BE2C (cell line): ENCODE results near the gene ABHD17A.
A peak's percentile ranks its signal among the peaks of the same experiment; 100 is the strongest.

Experiments
- DNase-seq: peaks from one replicate; pipeline ENCODE4 v3.0.0-alpha.2; 2020
- H3K27me3 ChIP-seq: fragments of 250-450 bp; sonication (Bioruptor Pico); 2 replicates; pipeline ENCODE4 v1.5.1; 2020; ENCODE audit warnings: mild to moderate bottlenecking
- H3K36me3 ChIP-seq: fragments of 250-450 bp; sonication (Bioruptor Pico); 2 replicates; pipeline ENCODE4 v1.5.1; 2020; ENCODE audit warnings: mild to moderate bottlenecking
- H3K4me1 ChIP-seq: fragments of 250-450 bp; sonication (Bioruptor Pico); 2 replicates; pipeline ENCODE4 v1.5.1; 2020
- H3K4me3 ChIP-seq: 2 replicates; pipeline ENCODE4 v1.5.1; 2011; ENCODE audit warnings: low read depth, low read length
- H3K9me3 ChIP-seq: fragments of 250-450 bp; sonication (Bioruptor Pico); 2 replicates; pipeline ENCODE4 v1.5.1; 2020
- CTCF ChIP-seq: IDR thresholded peaks from 2 replicates; pipeline ENCODE4 v1.5.1; 2012; ENCODE audit warnings: mild to moderate bottlenecking, low read depth, low read length

The ABHD17A gene

DNA sequence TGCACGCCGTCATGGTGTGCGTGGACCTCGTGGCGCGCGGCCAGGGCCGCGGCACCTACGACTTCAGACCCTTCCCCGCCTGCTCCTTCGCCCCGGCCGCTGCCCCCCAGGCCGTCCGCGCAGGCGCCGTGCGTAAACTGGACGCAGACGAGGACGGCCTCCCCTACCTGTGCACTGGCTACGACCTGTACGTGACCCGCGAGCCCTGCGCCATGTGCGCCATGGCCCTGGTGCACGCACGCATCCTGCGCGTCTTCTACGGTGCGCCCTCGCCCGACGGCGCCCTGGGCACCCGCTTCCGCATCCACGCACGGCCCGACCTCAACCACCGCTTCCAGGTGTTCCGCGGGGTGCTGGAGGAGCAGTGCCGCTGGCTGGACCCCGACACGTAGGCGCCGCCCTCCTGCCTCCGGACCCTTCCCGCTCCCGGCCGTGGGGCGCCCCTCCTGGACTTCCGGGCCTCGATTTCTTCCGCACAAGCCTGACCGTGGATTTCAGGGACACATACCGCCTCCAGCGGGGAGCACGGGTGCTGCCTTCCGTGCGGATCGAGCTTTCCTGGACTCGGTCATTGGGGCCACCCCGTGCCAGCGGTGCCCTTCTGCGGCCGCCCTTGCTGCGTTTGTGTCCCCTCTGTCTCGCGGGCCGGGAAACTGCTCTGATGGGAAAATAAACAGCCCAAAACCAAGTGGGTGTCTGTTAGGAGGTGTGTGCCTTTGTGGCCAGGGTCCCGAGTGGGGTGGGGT lies 27.6 kb upstream of the ABHD17A start:
- Histone ChIP-seq H3K4me3 (no peak overlapping the region), H3K9me3 (no peaks in the 10 kb centered on the region), H3K27me3 (no peaks in the 10 kb centered on the region), H3K4me1 (peaks cover 9% of the 10 kb centered on the region), H3K36me3 (peaks cover 33% of the 10 kb centered on the region)
- no peak for DNase-seq
- TF ChIP-seq CTCF, result no peak

DNA sequence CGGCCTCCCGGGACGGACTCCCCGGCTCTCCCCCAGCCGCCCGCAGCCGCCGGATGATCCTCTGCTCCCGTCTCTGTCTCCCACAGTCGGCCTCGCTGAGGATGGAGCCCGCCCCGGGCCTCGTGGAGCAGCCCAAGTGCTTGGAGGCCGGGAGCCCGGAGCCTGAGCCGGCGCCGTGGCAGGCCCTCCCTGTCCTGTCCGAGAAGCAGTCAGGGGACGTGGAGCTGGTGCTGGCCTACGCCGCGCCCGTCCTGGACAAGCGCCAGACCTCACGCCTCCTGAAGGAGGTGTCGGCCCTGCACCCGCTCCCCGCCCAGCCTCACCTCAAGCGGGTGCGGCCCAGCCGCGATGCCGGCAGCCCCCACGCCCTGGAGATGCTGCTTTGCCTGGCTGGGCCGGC lies 26.7 kb upstream of the ABHD17A start:
- Histone ChIP-seq H3K4me3 (no peak overlapping the region), H3K9me3 (no peaks in the 10 kb centered on the region), H3K4me1 (peaks cover 9% of the 10 kb centered on the region), H3K27me3 (no peaks in the 10 kb centered on the region), H3K36me3 (peaks cover 30% of the 10 kb centered on the region)
- TF ChIP-seq CTCF, result no peak
- no peak for DNase-seq

- Histone ChIP-seq H3K9me3 (no peaks in the 10 kb centered on the region), H3K4me1 (peaks cover 9% of the 10 kb centered on the region), H3K27me3 (no peaks in the 10 kb centered on the region), H3K4me3 (no peak overlapping the region), H3K36me3 (peaks cover 35% of the 10 kb centered on the region)
- no peak for DNase-seq
- no peak for TF ChIP-seq CTCF
Measured at GRCh38 chr19:1911098-1911497, 25.8 kb upstream of the ABHD17A start.

- Histone ChIP-seq H3K4me3 (no peak overlapping the region), H3K4me1 (peaks cover 9% of the 10 kb centered on the region), H3K36me3 (peaks cover 38% of the 10 kb centered on the region), H3K9me3 (no peaks in the 10 kb centered on the region), H3K27me3 (no peaks in the 10 kb centered on the region)
- TF ChIP-seq CTCF, result no peak
- DNase-seq, result peak; percentile 87
Measured at GRCh38 chr19:1910177-1910576, 24.9 kb upstream of the ABHD17A start.

DNA sequence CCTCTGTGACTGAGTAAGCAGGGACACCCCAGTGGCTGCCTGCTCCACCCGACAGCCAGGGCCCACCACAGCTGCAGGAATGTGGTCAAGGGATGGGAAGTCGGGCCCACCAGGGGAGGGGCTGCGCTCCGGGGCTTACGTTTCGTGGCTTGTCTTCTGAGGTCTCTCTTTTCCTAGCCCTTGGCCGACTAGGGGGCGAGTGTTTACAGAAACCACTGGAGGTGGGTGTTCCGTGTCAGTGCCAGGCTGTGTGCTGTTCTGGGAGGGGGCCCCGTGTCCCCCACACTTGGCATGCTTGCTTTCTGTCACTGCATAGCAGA lies 24.4 kb upstream of the ABHD17A start:
- Histone ChIP-seq H3K27me3 (no peaks in the 10 kb centered on the region), H3K9me3 (no peaks in the 10 kb centered on the region), H3K36me3 (peaks cover 38% of the 10 kb centered on the region), H3K4me3 (no peak overlapping the region), H3K4me1 (peaks cover 9% of the 10 kb centered on the region)
- DNase-seq, result no peak
- no peak for TF ChIP-seq CTCF

DNA sequence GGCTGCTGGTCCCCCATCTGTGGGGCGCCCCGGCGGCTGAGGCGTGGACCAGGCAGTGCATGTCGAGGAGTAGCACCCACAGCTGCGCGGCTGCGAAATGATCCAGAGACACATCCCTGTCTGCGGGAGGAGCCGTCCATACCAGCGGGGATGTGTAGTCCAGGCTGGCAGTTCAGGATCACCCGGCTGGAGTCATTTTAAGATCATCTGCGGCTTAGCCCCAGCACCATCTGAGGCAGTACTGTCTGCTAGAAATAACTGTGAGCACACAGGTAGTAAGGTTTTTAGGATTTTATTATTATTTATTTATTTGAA lies 23.0 kb upstream of the ABHD17A start:
- no peak for TF ChIP-seq CTCF
- no peak overlapping the region for H3K4me3 ChIP-seq
- H3K9me3 ChIP-seq, result no peaks in the 10 kb centered on the region
- no peak for DNase-seq
- peaks cover 35% of the 10 kb centered on the region for H3K36me3 ChIP-seq
- peaks cover 9% of the 10 kb centered on the region for H3K4me1 ChIP-seq
- H3K27me3 ChIP-seq, result no peaks in the 10 kb centered on the region
